HEK293 (cell line): ENCODE results near the gene CTIF.

ENCODE experiments used
- BCL11B ChIP-seq: fragments of 450-650 bp; formaldehyde crosslinking; IDR thresholded peaks from 2 replicates; pipeline ENCODE4 v1.5.1; 2016; ENCODE audit warnings: low read depth, missing biosample characterization, missing genetic modification characterization
- PRDM10 ChIP-seq: fragments of 450-650 bp; formaldehyde crosslinking; IDR thresholded peaks from 2 replicates; pipeline ENCODE4 v1.5.1; 2016; ENCODE audit warnings: missing biosample characterization, missing genetic modification characterization
- REST ChIP-seq: fragments of 450-650 bp; formaldehyde crosslinking; IDR thresholded peaks from 2 replicates; pipeline ENCODE4 v1.5.1; 2016; ENCODE audit warnings: missing biosample characterization, missing genetic modification characterization
- SETDB1 ChIP-seq: IDR thresholded peaks from one replicate; pipeline ENCODE4 v1.6.1; 2017; ENCODE audit warnings: mild to moderate bottlenecking, low read length, moderate library complexity, mixed read lengths; ENCODE audit not compliant: insufficient read length
- YY1 ChIP-seq: fragments of 450-650 bp; formaldehyde crosslinking; IDR thresholded peaks from 2 replicates; pipeline ENCODE4 v1.5.1; 2018; ENCODE audit warnings: missing biosample characterization, missing genetic modification characterization
- ZBTB21 ChIP-seq: fragments of 450-650 bp; formaldehyde crosslinking; IDR thresholded peaks from 2 replicates; pipeline ENCODE4 v1.5.1; 2017; ENCODE audit warnings: missing biosample characterization, missing genetic modification characterization
- ZFP3 ChIP-seq: fragments of 450-650 bp; formaldehyde crosslinking; IDR thresholded peaks from 2 replicates; pipeline ENCODE4 v1.5.1; 2016; ENCODE audit warnings: low read depth, missing biosample characterization, missing genetic modification characterization
- ZFP37 ChIP-seq: fragments of 450-650 bp; formaldehyde crosslinking; IDR thresholded peaks from 2 replicates; pipeline ENCODE4 v1.5.1; 2016; ENCODE audit warnings: missing biosample characterization, missing genetic modification characterization
- ZIC2 ChIP-seq: fragments of 450-650 bp; formaldehyde crosslinking; IDR thresholded peaks from 2 replicates; pipeline ENCODE4 v1.5.1; 2016; ENCODE audit warnings: missing biosample characterization, missing genetic modification characterization
- ZNF239 ChIP-seq: fragments of 450-650 bp; formaldehyde crosslinking; IDR thresholded peaks from 2 replicates; pipeline ENCODE4 v1.5.1; 2016; ENCODE audit warnings: missing biosample characterization, missing genetic modification characterization
- ZSCAN5A ChIP-seq: fragments of 450-650 bp; formaldehyde crosslinking; IDR thresholded peaks from 2 replicates; pipeline ENCODE4 v1.5.1; 2016; ENCODE audit warnings: missing biosample characterization, missing genetic modification characterization
- TF ChIP-seq, protein P1 (sequence below): fragments of 450-650 bp; formaldehyde crosslinking; IDR thresholded peaks from 2 replicates; pipeline ENCODE4 v1.5.1; 2016; ENCODE audit warnings: missing biosample characterization, missing genetic modification characterization

DNA sequence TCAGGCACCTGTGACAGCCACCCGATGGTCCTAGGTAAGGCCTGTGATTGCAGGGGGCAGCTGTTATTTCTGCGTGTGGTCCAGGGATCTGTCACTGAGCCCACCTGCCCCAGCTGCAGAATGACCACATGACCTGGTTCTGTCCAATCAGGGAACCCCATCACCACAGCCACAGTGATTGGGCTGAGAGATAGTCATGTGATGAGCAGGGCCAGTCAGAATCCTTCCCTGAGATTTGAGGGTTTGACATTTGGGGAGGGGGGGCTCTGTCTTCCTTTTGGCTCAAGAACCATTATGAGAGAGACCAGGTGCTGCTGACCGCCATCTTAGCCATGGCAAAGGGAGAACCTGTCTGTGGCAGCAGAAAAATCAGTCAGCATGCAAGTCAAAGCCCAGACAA is 264.7 kb downstream of the CTIF start:
- TF ChIP-seq, protein P1, sequence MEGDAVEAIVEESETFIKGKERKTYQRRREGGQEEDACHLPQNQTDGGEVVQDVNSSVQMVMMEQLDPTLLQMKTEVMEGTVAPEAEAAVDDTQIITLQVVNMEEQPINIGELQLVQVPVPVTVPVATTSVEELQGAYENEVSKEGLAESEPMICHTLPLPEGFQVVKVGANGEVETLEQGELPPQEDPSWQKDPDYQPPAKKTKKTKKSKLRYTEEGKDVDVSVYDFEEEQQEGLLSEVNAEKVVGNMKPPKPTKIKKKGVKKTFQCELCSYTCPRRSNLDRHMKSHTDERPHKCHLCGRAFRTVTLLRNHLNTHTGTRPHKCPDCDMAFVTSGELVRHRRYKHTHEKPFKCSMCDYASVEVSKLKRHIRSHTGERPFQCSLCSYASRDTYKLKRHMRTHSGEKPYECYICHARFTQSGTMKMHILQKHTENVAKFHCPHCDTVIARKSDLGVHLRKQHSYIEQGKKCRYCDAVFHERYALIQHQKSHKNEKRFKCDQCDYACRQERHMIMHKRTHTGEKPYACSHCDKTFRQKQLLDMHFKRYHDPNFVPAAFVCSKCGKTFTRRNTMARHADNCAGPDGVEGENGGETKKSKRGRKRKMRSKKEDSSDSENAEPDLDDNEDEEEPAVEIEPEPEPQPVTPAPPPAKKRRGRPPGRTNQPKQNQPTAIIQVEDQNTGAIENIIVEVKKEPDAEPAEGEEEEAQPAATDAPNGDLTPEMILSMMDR (tag by site-specific recombination): no peak
- TF ChIP-seq BCL11B (tag by site-specific recombination): no peak
- no peak for TF ChIP-seq SETDB1
- no peak for TF ChIP-seq REST (tag by site-specific recombination)
- no peak for TF ChIP-seq ZBTB21 (tag by site-specific recombination)
- TF ChIP-seq ZIC2: no peak
- TF ChIP-seq ZNF239: no peak
- TF ChIP-seq YY1 (tag by site-specific recombination): no peak
- TF ChIP-seq ZSCAN5A (tag by site-specific recombination): no peak
- TF ChIP-seq ZFP37: no peak
- no peak for TF ChIP-seq ZFP3 (tag by site-specific recombination)
- TF ChIP-seq PRDM10 (tag by site-specific recombination): no peak
